ENCODE measurements around the gene XRCC4. TPM values are rescaled to one million over a fixed set of nuclear protein-coding genes. Genes with fewer than 3 reads are reported as not detected.

XRCC4 gene
- total RNA-seq, 2 experiments from 2014 or later: 12.8 to 12.9 TPM

- Mint-ChIP-seq H3K4me3 (no peak overlapping the region), H3K9me3 (peaks cover 12% of the 10 kb centered on the region), H3K4me1 (ENCODE audit: low read depth) (peaks cover 12% of the 10 kb centered on the region), H3K27me3 (no peaks in the 10 kb centered on the region), H3K27ac (no peak overlapping the region), H3K36me3 (ENCODE audit: low read depth) (peaks cover 7% of the 10 kb centered on the region)
- intact Hi-C loops (cut with micrococcal nuclease): no loop called here
- ATAC-seq: no peak
- ChIA-PET POLR2A (no interaction called here), CTCF (interaction anchor here (0.7 kb wide), 1 partner anchor 419 kb away, joined by 3 read pairs; no protein-coding TSS in a partner anchor)
- TF ChIP-seq, protein P1, sequence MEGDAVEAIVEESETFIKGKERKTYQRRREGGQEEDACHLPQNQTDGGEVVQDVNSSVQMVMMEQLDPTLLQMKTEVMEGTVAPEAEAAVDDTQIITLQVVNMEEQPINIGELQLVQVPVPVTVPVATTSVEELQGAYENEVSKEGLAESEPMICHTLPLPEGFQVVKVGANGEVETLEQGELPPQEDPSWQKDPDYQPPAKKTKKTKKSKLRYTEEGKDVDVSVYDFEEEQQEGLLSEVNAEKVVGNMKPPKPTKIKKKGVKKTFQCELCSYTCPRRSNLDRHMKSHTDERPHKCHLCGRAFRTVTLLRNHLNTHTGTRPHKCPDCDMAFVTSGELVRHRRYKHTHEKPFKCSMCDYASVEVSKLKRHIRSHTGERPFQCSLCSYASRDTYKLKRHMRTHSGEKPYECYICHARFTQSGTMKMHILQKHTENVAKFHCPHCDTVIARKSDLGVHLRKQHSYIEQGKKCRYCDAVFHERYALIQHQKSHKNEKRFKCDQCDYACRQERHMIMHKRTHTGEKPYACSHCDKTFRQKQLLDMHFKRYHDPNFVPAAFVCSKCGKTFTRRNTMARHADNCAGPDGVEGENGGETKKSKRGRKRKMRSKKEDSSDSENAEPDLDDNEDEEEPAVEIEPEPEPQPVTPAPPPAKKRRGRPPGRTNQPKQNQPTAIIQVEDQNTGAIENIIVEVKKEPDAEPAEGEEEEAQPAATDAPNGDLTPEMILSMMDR (IDR thresholded peaks at IDR 0.05): no peak
- DNase-seq: no peak
Measured at GRCh38 chr5:83343299-83343698, 266.0 kb downstream of the XRCC4 start.

DNA sequence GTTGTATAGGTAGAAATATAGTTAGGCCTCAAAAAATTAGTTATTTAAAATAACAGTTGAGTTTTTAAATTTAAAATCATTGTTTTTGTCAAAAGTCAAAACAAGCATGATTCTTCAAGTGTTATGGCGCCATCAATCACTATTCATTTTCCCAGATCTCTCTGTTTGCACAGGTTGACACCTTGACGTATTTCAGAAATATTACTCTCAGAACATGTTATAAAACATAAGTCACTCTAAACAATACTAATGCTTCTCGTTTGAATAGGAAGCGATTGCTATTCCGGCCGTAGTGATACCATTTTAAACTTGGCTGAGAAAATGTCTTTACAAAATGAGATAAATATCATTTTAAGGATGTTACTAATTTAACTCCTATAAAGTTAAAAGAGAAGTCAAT, 268.1 kb downstream of the XRCC4 start:
- Mint-ChIP-seq H3K36me3 (ENCODE audit: low read depth) (peaks cover 12% of the 10 kb centered on the region), H3K9me3 (peaks cover 26% of the 10 kb centered on the region), H3K27ac (no peak overlapping the region), H3K27me3 (no peaks in the 10 kb centered on the region), H3K4me3 (no peak overlapping the region), H3K4me1 (ENCODE audit: low read depth) (peaks cover 5% of the 10 kb centered on the region)
- TF ChIP-seq, protein P1 (IDR thresholded peaks at IDR 0.05): no peak
- POLR2A ChIA-PET: no interaction called here
- no peak for DNase-seq
- intact Hi-C loops (cut with micrococcal nuclease): no loop called here
- ATAC-seq: no peak
- CTCF ChIA-PET: interaction anchor here (1.6 kb wide), 1 partner anchor 8 kb away, joined by 4 read pairs; no protein-coding TSS in a partner anchor

DNA sequence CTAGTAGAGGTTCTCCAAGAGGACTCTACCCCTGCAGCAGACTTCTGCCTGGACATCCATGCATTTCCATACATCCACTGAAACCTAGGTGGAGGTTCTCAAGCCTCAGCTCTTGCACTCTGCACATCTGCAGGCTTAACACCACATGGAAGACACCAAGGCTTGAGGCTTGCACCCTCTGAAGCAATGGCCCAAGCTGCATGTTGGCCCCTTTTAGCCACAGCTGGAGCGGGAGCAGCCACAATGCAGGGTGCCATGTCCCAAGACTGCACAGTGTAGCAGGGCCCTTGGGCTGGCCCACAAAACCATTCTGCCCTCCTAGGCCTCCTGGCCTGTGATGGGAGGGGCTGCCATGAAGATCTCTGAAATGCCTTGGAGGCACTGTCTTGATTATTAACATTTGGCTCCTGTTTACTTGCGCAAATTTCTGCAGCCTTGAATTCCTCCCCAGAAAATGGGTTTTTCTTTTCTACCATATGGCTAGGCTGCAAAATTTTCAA, 271.0 kb downstream of the XRCC4 start:
- Mint-ChIP-seq H3K27me3 (no peaks in the 10 kb centered on the region), H3K36me3 (ENCODE audit: low read depth) (peaks cover 12% of the 10 kb centered on the region), H3K9me3 (peaks cover 26% of the 10 kb centered on the region), H3K4me3 (no peak overlapping the region), H3K27ac (no peak overlapping the region), H3K4me1 (ENCODE audit: low read depth) (no peaks in the 10 kb centered on the region)
- no peak for ATAC-seq
- POLR2A ChIA-PET: no interaction called here
- intact Hi-C loops (cut with micrococcal nuclease): no loop called here
- DNase-seq: no peak
- CTCF ChIA-PET: no interaction called here
- TF ChIP-seq, protein P1 (IDR thresholded peaks at IDR 0.05): no peak

DNA sequence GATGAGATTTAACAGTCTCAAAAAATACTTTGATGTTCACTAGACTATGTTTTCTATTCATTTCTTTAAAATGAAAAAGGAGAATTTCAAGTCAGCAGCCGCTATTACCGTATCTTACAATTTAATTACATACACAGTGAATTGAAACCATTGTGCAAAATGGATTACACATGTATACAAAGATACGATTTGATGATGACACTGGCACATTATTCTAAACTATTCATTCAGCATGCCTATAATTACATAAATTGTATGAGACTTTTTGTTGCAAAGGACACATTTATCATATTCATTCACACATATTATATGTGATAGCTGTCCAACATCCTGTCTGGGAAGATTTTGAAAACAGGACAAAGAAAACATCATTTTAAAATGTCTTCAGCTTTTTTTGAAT, 275.9 kb downstream of the XRCC4 start:
- no peaks in the 10 kb centered on the region for H3K27me3 Mint-ChIP-seq
- TF ChIP-seq, protein P1 (IDR thresholded peaks at IDR 0.05): no peak
- intact Hi-C loops (cut with micrococcal nuclease): no loop called here
- no peak overlapping the region for H3K4me3 Mint-ChIP-seq
- ChIA-PET POLR2A (no interaction called here), CTCF (no interaction called here)
- H3K9me3 Mint-ChIP-seq: peaks cover 14% of the 10 kb centered on the region
- DNase-seq (no peak), ATAC-seq (no peak)
- H3K36me3 Mint-ChIP-seq (ENCODE audit: low read depth): peaks cover 6% of the 10 kb centered on the region
- no peaks in the 10 kb centered on the region for H3K4me1 Mint-ChIP-seq (ENCODE audit: low read depth)
- no peak overlapping the region for H3K27ac Mint-ChIP-seq

- DNase-seq: no peak
Measured at GRCh38 chr5:83353774-83354173, 276.4 kb downstream of the XRCC4 start.

More at GRCh38 chr5:83353774-83354173, 276.4 kb downstream of the XRCC4 start:
- peaks cover 9% of the 10 kb centered on the region for H3K9me3 Mint-ChIP-seq
- H3K4me1 Mint-ChIP-seq (ENCODE audit: low read depth): no peaks in the 10 kb centered on the region
- TF ChIP-seq, protein P1 (IDR thresholded peaks at IDR 0.05): no peak
- CTCF ChIA-PET: no interaction called here
- no peak for ATAC-seq
- POLR2A ChIA-PET: no interaction called here
- no peak overlapping the region for H3K4me3 Mint-ChIP-seq
- H3K27me3 Mint-ChIP-seq: no peaks in the 10 kb centered on the region
- H3K27ac Mint-ChIP-seq: no peak overlapping the region
- peaks cover 4% of the 10 kb centered on the region for H3K36me3 Mint-ChIP-seq (ENCODE audit: low read depth)
- intact Hi-C loops (cut with micrococcal nuclease): no loop called here
